HG02571 (cell line): Measurements from ENCODE around the gene OXA1L.
A peak's percentile ranks its signal among the peaks of the same experiment; 100 is the strongest.
"Not testable (repeated sequence)": the region's sequence is repeated elsewhere in the genome, so short reads cannot be mapped to it uniquely, and the experiment has no call there.

Source experiments
- ATAC-seq: cut with Tn5 transposase; IDR thresholded peaks from one replicate; pipeline ENCODE4 v1.9.1; 2021; ENCODE audit warnings: mild to moderate bottlenecking, moderate library complexity; ENCODE audit not compliant: unreplicated experiment

OXA1L gene

DNA sequence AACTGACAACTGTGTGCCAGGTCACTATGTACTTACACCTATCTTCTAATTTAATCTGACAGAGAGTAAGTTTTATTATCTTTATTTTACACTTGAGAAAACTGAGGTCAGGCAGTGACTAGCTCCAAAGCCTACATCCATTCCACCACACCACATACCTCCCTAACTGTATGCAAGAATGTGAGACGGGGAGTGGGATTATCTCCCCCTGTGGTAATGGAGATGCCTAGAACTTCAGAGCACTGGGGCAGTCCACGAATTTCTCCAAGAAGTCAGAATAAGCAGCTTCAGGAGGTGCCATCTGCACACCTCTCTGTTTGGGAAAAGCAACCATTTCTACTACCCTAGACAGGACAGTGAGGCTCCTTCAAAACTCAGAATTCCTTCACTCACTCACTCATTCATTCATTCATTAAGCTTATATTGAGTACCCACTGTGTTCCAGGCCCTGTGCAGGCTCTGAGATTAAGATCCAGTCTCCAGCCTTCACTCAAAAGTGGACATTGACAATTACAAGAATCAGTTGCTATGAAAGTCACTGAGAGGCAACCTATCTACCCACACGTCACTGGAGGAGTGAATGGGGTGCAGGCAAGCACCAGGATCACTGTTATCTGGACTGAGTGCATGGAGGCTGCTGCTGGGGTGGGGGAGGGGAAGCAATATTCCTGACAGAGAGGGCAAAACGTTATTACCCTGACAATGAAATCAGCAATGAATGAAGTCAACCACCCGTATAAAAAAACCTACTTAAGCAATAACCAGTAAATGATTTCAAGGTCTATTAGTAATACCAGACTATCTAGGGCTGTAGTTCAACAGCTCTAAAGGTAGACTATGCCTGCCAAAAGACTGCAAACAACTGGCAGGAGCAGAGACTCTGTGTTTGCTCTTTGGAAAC is 30.8 kb downstream of the OXA1L start:
- ATAC-seq: no peak

DNA sequence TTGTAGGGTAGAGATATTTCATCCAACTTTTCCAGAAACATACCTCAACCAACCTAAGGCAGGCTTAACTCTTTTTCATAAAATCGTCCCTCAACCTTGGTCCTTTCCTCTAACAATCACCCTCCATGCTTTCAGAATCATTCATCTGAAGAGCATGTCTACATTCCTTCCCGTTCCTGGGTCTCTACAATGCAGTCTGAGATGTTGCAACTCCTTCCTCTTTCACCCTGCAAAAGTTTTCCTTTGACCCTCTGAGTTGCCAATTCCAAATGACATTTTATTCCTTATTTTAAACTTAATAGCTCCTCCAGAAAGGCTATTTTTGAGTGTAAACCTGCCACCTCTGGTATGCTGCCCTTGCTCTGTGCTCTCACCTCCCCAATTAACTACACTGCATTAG is 32.0 kb downstream of the OXA1L start:
- ATAC-seq: no peak

DNA sequence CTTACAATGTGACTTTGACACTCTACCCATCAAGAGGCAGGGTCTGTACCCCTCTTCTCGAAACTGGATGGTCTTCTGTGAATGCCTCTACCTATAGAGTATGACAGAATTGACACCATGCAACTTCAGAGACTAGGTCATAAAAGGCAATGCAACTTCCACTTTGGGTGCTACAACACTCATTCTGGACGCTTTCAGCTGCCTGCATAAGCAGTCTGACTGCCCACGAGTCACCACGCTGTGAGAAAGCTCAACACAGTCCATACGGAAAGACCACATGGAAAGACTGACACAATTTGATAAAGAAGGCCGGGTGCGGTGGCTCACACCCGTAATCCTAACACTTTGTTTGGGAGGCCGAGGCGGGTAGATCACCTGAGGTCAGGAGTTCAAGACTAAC is 33.9 kb downstream of the OXA1L start:
- no peak for ATAC-seq

DNA sequence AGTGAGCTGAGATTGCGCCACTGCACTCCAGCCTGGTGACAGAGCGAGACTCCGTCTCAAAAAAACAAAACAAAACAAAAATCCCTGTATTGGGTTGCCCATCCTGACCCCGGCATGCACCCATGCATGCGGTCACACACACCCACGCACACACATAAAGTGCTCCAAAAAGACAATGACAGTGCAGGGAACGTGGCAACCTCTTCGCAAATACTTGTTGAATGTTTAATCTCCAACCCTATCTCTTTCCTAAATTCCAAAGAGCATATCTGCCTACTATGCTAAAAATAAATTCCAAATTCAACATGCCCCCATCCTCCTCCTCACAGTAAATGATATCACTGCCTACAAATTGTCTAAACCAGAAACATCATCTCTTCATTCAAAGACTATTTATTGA is 35.2 kb downstream of the OXA1L start:
- no peak for ATAC-seq

DNA sequence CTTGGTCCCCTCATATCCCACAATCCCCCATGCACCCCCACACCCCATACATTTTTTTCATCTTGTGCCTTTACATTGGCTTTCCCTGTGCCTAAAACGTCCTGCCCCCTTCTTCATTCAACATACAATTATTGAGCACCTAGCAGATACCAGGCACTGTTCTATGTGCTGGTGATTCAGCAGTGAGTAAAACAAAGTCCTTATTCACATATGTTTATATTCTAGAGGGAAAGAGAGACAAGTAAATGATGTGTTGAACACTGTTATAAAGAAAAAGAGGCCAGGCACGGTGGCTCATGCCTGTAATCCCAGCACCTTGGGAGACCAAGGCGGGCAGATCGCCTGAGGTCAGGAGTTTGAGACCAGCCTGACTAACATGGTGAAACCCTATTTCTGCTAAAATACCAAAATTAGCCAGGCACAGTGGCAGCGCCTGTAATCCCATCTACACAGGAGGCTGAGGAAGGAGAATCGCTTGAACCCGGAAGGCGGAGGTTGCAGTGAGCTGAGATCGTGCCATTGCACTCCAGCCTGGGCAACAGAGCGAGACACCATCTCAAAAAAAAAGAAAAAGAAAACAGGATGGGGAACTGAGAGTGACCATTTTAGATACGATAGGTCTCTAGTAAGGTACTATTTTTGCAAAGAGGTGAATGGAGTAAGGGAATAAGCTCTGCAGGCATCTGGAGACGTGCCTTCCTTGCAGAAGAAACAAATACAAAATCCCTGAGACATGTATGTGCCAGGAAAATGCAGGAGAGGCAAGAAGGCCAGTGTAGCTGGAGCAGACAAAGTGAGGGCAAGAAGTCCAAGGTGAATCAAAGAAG is 36.6 kb downstream of the OXA1L start:
- ATAC-seq: peak; percentile 42

DNA sequence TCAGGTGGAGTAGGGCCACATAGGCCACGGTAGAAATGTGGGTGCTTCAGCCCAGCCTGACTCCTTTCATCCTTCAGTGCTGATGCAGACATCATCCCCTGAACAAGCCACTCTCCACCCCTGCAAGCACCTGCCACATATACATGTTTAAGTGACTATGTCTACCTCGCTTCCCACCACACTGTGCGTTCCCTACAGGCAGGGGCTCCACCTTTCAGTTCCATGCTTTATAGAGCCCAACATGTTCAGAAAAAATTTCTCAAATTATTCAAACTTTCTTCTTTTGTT is 37.1 kb downstream of the OXA1L start:
- ATAC-seq: peak; percentile 31

DNA sequence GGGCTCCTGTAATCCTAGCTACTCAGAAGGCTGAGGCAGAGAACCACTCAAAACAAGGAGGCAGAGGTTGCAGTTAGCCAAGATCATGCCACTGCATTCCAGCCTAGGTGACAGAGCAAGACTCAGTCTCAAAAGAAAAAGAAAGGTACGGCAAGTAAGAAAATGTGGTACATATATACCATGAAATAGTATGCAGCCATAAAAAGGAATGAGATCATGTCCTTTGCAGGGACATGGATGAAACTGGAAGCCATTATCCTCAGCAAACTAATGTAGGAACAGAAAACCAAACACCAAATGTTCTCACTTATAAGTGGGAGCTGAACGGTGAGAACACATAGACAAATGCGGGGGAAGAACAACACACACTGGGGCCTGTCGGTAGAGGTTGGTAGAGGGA is 38.7 kb downstream of the OXA1L start:
- not testable (repeated sequence) for ATAC-seq

DNA sequence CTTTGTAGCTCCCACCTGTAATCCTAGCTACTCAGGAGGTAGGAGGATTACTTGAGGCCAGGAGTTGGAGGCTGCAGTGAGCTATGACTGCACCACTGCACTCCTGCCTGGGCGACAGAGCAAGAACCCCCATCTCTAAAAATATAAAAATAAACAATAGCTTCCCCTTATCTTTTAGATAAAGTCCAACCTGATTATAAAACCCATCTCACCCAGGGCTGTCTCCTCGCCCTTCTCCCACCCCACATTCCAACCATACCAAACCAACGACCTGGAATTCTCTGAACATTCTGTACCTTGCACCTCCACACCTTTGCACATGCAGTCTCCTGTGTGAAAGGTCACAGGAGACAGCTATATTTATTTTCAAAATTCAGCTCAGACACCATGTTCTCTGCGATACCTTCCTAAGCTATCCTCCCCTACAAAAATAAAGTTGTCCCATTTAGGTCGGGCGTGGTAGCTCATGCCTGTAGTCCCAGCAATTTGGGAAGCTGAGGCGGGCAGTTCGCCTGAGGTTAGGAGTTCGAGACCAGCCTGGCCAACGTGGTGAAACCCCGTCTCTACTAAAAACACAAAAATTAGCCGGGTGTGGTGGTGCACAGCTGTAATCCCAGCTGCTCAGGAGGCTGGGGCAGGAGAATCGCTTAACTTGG is 41.1 kb downstream of the OXA1L start:
- ATAC-seq: no peak

DNA sequence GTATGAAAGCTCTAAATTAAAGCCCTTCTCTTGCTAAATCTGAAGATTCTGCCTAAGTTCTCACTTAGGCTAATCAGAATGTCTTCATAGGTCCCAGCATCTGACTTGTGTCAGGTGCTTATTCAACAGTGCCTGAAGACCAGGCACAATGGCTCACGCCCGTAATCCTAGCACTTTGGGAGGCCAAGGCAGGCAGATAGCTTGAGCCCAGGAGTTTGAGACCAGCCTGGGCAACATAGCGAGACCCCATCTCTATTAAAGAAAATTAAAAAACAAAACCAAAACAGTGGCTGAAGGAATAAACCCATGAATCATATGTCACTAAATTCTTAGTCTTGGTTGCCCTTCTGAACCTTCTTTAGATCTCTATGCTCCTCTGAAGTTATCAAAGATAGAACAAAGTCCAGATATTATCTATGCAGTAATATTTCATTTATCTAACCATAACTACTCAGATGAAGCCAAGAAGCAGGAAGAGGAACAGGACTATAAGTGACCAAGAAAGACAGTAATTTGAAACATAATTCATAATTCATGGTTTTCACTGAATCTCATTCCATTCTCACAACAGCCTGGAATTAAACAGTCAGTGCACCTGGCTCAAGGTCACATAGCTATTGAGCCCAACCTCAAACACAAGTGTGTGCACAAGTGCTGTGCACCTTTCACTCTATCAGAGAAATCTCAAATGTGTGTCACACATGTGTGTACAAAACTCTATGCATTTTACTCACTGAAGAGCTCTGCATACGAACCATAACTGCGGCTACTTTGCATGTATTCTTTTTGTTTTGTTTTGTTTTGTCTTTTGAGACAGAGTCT is 42.1 kb downstream of the OXA1L start:
- ATAC-seq: no peak

DNA sequence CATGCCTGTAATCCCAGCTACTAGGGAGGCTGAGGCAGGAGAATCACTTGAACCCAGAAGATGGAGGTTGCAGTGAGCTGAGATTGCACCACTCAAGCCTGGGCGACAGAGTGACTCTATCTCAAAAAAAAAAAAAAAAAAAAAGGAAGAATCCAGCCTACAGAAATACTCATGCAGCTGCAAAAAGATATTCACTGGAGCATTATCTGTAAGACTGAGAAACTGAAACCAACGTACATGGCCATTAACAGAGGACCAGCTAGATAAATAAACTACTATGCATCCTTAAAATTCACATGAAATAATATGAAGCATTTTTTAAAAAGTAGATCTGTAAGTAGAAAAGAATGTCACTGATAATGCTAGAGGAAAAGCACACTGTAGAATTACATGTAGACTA is 45.2 kb downstream of the OXA1L start:
- ATAC-seq: no peak

DNA sequence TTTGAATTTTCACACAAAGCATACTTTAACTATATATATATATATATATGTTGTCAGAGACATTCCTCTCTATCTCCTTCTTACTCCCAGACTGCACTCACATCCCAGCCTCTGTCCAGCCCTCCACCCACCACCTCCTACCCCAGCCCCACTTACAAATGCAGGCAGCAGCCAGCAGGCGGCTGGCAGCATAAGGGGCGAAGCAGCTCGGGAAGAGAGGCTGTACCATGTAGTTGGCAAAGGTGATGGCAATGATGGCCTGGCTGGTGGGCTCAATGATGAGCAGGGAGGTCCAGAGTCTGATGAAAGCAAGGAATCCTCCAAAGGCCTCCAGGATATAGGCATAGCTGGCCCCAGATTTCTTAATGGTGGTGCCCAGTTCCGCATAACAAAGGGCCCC is 46.3 kb downstream of the OXA1L start:
- no peak for ATAC-seq

DNA sequence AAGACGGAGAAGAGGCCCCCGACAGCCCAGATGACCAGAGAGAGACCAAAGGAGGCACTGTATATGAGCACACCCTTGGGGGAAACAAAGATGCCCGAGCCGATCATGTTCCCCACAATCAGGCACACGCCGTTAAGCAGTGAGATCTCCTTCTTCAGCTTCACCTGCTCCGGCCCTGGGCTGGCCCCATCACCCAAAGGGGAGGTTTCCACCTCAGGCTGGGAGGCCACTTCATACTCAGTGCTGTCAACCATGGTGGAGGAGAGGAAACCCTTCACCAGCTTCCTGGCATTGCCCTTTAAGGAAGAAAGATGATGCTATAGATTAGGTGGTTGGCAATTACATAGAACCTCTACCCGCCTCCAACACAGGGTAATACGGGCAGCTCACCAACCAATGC is 46.7 kb downstream of the OXA1L start:
- ATAC-seq: no peak

DNA sequence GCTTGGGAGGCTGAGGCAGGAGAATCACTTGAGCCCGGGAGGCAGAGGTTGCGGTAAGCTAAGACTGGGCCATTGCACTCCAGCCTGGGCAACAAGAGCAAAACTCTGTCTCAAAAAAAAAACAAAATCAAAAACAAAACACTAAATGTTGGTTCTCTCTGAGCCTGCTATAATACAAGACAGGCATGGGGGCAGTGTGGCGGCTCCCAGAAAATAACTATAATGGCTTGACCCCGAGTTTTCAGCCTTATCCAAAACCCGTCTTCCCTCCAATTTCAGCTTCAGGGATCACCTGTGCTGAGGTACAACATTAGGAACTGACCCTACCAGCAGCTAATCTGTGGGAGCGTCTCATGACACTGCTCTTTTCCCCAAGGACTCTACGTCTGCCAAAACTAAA is 47.9 kb downstream of the OXA1L start:
- ATAC-seq: no peak

DNA sequence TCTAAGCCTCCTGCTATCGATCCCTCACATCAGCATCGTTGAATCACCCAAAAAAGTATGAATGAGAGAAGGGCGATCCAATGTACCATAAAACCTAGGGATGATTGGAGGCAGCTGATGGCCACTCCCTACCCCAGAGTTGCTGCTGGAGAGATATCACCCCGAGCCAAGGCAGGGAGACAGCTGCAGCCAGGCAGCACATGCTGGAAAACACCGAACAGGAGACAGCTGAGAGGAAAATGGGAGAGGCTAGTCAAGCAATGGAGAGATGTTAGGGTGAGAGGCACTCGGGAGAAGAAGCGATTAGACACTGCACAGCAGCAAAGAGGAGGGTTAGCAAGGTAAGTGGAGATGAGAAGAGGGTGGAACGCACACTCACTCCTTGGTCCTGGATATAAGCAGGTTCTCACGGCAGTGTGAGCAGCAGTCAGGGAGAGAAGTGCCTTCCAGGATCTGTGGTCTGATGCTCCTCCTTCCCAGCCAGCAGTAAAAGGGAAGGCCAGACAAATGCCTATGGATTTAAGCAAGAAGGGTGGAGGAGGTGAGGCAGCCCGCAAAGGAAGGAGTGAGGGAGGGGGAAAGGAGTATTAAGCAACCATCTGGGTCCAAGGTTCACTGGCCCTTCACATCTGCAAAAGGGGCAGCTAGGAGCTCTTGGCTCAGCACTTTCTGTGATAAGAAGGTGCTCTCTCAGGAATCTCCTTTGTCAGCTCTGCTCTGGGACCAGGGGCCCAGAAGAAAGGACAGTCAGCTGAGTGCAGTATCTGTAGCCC is 48.6 kb downstream of the OXA1L start, which contains the start of gene SLC7A7:
Gene SLC7A7 (minus strand): TSS at position 495 of the 773 bp plus-strand sequence. CDS start 2,037 bp downstream, outside the sequence.
- ATAC-seq: no peak

DNA sequence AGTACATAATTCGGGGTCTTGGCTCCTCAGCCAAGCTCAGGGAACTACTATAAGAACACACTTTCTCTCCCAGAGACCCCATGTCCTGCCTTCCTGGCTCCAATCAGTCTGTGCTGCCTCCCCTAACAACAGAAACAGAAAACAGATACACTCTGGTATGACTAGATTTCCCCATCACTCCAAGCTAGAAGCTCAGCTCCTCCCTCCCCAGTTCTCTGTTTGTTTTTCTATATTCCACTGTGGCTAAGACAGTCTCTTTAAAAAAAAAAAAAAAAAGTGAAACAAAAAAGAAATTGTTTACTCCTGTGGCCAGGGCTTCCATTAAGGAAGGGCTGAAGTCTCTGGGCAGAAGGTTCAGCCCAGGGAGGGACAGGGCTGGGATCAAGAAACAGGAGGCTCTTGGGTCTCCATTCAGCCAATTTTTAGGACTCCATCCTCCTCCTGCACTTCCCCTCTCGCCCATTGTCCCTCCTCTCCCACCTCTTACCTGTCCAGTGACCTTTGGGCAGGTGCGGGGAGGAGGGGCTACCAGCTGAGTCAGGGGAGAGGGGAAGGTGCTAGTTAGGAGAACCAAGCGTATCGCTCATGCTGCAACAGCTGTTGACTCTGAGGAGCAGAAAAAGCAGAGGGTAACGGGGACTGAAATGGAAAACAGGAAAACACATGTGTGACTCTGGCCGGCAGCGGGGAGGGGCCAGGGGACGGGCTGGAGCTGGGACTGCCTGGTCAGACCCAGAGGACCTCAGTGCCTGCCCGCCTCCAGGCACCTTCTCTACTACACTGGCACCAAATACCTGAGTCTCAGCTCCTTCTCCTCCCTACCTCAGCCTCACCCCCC is 52.9 kb downstream of the OXA1L start:
- ATAC-seq: peak; percentile 40

DNA sequence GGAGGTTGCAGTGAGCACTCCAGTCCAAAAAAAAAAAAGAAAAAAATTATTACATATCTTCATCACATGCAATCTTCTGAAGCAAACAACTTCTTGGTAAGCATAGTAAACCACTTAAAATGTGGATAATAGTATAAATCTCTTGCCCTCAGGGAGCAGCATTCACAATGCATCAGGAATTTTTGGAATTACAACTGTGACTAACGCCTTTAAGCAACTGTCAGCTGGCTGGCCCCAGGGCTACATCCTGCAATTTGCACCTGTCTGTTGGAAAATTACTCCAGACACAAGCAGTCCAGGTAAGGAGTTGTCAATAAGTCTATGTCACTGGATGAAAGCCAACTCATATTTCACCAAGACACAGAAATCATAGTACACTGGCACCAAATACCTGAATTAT is 54.2 kb downstream of the OXA1L start:
- no peak for ATAC-seq

DNA sequence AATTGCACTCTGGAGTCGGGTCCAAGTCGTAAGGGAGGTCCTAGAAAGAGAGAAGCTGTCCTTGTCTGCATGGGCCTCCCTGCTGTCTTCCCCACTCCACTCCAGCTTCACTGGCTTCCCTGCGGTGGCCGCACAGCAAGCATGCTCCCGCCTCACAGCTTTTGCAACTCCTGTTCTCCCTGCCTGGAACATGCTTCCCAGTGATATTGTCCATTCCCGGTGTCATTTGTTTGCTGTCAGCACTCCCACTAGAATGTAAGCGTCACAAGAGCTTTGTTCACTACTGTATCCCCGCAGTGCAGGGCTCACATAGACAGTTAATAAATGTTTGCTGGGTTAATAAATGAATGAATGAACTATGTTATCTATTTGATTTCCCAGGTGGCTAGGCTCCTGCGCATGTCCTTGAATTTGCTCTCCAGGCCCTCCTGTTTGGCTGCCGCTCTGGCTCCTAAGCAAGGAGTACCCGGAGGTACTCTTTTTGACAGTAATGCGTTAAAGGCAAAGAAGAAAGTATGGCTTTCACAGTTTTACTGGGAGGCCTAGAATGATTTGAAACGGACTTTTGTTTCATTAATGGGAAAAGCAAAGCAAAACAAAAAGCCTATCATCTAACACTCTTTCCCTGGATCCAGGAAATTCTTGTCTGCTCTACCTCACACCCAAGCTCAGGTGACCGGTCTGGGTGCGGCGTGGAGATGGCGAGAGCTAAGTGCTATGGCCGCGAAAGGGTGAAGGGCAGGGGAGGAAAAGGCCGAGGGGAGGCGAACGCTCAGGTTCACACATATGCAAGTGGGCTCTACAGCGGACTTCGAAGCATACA is 54.9 kb downstream of the OXA1L start:
- ATAC-seq: no peak

DNA sequence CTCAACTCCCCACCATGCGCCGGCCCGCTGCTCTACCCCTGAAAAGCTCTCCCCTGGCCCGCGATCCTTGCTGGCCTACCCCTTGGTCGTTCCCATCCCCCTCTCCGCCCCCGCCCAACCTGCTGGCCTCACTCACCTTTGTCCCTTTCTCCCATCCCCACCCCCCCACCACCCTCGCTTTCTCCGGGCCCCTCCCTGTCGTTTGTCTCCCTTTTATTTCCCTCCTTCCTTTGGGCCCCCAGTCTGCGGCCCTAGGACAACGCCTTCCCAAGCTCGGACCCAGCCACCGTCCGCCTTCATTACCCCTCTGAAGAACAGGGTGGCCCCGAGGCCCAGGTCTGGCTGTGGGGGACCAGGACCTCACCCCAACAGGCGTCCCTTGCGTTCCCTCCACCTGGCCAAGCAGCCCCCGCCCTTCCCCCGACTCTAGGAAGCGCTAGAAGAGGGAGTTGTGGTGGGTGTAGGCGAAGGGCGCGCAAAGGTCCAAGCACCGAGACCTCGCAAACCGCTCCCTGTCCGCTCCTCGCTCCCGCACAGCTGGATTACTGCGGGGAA is 55.6 kb downstream of the OXA1L start:
- no peak for ATAC-seq
